ENCODE measurements around the gene TRAFD1. TPM values are rescaled to one million over a fixed set of nuclear protein-coding genes. Genes with fewer than 3 reads are reported as not detected.

Gene TRAFD1
- total and polyA plus RNA-seq, 2 of the 13 experiments (the other 11 are each of a cell fraction or from before 2014, with no cell fraction given), result 9.5 to 20.9 TPM

DNA sequence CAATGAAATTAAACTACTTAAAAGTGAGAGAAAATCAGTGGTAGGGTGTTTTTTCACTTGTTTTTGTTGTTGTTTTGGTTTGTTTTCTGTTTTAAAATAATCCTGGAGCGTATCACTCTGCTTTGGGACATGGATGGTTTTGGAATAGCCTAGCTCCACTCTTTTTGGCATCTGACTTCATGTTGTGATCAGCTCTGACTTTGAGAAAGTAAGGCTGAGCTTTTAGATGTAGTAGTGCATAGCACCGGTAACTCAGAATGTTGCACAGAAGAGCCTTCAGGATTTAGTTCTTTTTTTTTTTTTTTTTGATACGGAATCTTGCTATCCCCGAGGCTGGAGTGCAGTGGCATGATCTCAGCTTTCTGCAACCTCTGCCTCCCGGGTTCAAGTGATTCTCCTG lies 8.1 kb downstream of the TRAFD1 start:
- H3K9ac ChIP-seq (ENCODE audit: insufficient read depth, low read depth, low read length), result no peak overlapping the region
- FAIRE-seq (no peak), ATAC-seq (no peak), DNase-seq (ENCODE audit: low spot score) (no peak)
- H3K27me3 ChIP-seq (ENCODE audit: control insufficient read depth in 1 of 2, insufficient read depth in 2 of 2, low read length in 2 of 2), result no peaks in the 10 kb centered on the region
- H2AFZ ChIP-seq (ENCODE audit: low read length), result no peak overlapping the region
- no peak overlapping the region for H3K4me2 ChIP-seq (ENCODE audit: low read depth, low read length)
- no peak overlapping the region for H3K4me3 ChIP-seq (replicated peaks in 1 of 3; ENCODE audit: insufficient read depth in 1 of 3, low read depth in 2 of 3, low read length in 3 of 3)
- H3K27ac ChIP-seq (ENCODE audit: extremely low read length, insufficient read depth, low read length), result no peak overlapping the region
- POLR2A ChIA-PET, result no interaction called here
- H3K36me3 ChIP-seq (replicated peaks in 1 of 2; ENCODE audit: control insufficient read depth in 1 of 2, insufficient read depth in 2 of 2, low read length in 2 of 2), result peaks cover 4 to 16% of the 10 kb centered on the region in 2 experiments
- WGBS (ENCODE audit: low lambda C conversion rate), result 99% methylated on average over 5 of the region's 5 CpGs
- in situ Hi-C loops (cut with HindIII; ENCODE audit: extremely low pct_ligation_motif_present, low pct_unique_long_range_greater_than_20kb) (no loop called here), intact Hi-C loops (cut with micrococcal nuclease; ENCODE audit: unreplicated experiment) (no loop called here)
- H3K9me3 ChIP-seq (ENCODE audit: low read length), result no peaks in the 10 kb centered on the region
- peaks cover 15% of the 10 kb centered on the region for H3K4me1 ChIP-seq (ENCODE audit: insufficient read depth, low read length)
- H4K20me1 ChIP-seq (ENCODE audit: insufficient read depth, low read length), result no peaks in the 10 kb centered on the region
- TF ChIP-seq, protein P1, sequence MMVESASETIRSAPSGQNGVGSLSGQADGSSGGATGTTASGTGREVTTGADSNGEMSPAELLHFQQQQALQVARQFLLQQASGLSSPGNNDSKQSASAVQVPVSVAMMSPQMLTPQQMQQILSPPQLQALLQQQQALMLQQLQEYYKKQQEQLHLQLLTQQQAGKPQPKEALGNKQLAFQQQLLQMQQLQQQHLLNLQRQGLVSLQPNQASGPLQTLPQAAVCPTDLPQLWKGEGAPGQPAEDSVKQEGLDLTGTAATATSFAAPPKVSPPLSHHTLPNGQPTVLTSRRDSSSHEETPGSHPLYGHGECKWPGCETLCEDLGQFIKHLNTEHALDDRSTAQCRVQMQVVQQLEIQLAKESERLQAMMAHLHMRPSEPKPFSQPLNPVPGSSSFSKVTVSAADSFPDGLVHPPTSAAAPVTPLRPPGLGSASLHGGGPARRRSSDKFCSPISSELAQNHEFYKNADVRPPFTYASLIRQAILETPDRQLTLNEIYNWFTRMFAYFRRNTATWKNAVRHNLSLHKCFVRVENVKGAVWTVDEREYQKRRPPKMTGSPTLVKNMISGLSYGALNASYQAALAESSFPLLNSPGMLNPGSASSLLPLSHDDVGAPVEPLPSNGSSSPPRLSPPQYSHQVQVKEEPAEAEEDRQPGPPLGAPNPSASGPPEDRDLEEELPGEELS (CRISPR knock-in tag; IDR thresholded peaks at IDR 0.05), result no peak
- TF ChIP-seq, protein P2, sequence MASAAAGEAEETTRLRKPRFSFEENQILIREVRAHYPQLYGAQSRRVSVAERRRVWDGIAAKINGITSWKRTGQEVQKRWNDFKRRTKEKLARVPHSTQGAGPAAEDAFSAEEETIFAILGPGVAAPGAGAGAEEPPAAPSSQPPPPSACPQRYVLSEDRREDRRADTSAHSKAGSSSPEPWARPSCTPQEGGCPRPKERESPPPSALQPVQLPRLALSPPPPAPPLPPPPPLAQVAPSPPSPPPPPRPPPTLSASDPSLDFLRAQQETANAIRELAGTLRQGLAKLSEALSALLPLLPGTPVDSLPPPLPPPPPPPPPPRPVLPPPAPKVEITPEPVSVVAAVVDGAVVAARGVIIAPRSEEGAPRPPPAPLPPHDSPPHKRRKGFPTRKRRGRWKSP (CRISPR knock-in tag; IDR thresholded peaks at IDR 0.05), result no peak
- TF ChIP-seq ZNF136 (CRISPR knock-in tag; IDR thresholded peaks at IDR 0.05; ENCODE audit: low read depth), result no peak
- TF ChIP-seq MAZ (IDR thresholded peaks at IDR 0.05; ENCODE audit: borderline replicate concordance, low read depth, low read length), result no peak
- TF ChIP-seq MAZ (CRISPR knock-in tag; IDR thresholded peaks at IDR 0.05; ENCODE audit: low read depth), result no peak
- TF ChIP-seq ZNF44 (CRISPR knock-in tag; IDR thresholded peaks at IDR 0.05), result no peak
- TF ChIP-seq, protein P3, sequence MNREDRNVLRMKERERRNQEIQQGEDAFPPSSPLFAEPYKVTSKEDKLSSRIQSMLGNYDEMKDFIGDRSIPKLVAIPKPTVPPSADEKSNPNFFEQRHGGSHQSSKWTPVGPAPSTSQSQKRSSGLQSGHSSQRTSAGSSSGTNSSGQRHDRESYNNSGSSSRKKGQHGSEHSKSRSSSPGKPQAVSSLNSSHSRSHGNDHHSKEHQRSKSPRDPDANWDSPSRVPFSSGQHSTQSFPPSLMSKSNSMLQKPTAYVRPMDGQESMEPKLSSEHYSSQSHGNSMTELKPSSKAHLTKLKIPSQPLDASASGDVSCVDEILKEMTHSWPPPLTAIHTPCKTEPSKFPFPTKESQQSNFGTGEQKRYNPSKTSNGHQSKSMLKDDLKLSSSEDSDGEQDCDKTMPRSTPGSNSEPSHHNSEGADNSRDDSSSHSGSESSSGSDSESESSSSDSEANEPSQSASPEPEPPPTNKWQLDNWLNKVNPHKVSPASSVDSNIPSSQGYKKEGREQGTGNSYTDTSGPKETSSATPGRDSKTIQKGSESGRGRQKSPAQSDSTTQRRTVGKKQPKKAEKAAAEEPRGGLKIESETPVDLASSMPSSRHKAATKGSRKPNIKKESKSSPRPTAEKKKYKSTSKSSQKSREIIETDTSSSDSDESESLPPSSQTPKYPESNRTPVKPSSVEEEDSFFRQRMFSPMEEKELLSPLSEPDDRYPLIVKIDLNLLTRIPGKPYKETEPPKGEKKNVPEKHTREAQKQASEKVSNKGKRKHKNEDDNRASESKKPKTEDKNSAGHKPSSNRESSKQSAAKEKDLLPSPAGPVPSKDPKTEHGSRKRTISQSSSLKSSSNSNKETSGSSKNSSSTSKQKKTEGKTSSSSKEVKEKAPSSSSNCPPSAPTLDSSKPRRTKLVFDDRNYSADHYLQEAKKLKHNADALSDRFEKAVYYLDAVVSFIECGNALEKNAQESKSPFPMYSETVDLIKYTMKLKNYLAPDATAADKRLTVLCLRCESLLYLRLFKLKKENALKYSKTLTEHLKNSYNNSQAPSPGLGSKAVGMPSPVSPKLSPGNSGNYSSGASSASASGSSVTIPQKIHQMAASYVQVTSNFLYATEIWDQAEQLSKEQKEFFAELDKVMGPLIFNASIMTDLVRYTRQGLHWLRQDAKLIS (CRISPR knock-in tag; IDR thresholded peaks at IDR 0.05), result no peak
- no peak for TF ChIP-seq MTF2 (CRISPR knock-in tag; IDR thresholded peaks at IDR 0.05; ENCODE audit: borderline replicate concordance)
- TF ChIP-seq, protein P4, sequence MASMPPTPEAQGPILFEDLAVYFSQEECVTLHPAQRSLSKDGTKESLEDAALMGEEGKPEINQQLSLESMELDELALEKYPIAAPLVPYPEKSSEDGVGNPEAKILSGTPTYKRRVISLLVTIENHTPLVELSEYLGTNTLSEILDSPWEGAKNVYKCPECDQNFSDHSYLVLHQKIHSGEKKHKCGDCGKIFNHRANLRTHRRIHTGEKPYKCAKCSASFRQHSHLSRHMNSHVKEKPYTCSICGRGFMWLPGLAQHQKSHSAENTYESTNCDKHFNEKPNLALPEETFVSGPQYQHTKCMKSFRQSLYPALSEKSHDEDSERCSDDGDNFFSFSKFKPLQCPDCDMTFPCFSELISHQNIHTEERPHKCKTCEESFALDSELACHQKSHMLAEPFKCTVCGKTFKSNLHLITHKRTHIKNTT (CRISPR knock-in tag; IDR thresholded peaks at IDR 0.05), result no peak
- TF ChIP-seq ZFAT (CRISPR knock-in tag; conservative IDR thresholded peaks at IDR 0.05), result no peak
- no peak for TF ChIP-seq MED1 (CRISPR knock-in tag; IDR thresholded peaks at IDR 0.05)
- TF ChIP-seq ZNF256 (CRISPR knock-in tag; conservative IDR thresholded peaks at IDR 0.05), result no peak
- TF ChIP-seq, protein P5, sequence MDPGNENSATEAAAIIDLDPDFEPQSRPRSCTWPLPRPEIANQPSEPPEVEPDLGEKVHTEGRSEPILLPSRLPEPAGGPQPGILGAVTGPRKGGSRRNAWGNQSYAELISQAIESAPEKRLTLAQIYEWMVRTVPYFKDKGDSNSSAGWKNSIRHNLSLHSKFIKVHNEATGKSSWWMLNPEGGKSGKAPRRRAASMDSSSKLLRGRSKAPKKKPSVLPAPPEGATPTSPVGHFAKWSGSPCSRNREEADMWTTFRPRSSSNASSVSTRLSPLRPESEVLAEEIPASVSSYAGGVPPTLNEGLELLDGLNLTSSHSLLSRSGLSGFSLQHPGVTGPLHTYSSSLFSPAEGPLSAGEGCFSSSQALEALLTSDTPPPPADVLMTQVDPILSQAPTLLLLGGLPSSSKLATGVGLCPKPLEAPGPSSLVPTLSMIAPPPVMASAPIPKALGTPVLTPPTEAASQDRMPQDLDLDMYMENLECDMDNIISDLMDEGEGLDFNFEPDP (CRISPR knock-in tag; conservative IDR thresholded peaks at IDR 0.05), result no peak
- TF ChIP-seq ZNF792 (CRISPR knock-in tag; IDR thresholded peaks at IDR 0.05), result no peak
- TF ChIP-seq KLF11 (CRISPR knock-in tag; IDR thresholded peaks at IDR 0.05), result no peak
- no peak for TF ChIP-seq NFE2L1 (CRISPR knock-in tag; IDR thresholded peaks at IDR 0.05; ENCODE audit: borderline replicate concordance)
- TF ChIP-seq HNRNPUL1 (IDR thresholded peaks at IDR 0.05; ENCODE audit: low read depth, low read length), result no peak
- no peaks in the 10 kb centered on the region for H3K79me2 ChIP-seq (ENCODE audit: insufficient read depth, low read length)
- CTCF ChIA-PET (ENCODE audit: low intra/inter-chr PET ratio, low total read pairs), result no interaction called here
- BruUV-seq (replicated peaks), result no TSS peak
